HG03175 (cell line): Measurements from ENCODE around the gene EML5.

Experiments used
- ATAC-seq: cut with Tn5 transposase; IDR thresholded peaks from one replicate; pipeline ENCODE4 v1.9.1; 2021; ENCODE audit warnings: mild to moderate bottlenecking, moderate library complexity; ENCODE audit not compliant: unreplicated experiment

The EML5 gene

DNA sequence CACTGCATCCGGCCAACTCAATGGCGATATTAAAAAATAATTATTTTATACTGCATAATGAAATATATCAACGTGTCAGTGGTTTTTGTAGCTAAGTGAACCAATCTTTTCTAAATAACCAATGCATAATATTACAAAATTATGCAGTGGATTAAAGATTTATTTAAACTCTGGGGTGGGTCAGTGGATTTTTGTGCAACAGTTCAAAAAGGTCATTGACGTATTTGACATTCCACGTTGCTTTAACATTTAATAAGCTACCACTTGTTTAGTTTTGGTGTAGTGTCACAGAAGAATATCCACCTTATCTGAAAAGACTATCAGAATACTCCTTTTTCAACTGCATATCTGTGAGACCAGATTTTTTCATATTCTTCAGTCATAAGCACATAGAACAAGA lies 227.3 kb downstream of the EML5 start:
- no peak for ATAC-seq

- ATAC-seq = no peak
Measured at GRCh38 chr14:88563845-88564244, 228.9 kb downstream of the EML5 start.

- peak; percentile 95 for ATAC-seq
Measured at GRCh38 chr14:88562831-88563686, 229.7 kb downstream of the EML5 start, which contains the start of gene ZC3H14. ZC3H14 (plus strand) TSS chr14:88563037; CDS start chr14:88563134, 97 bp downstream.

DNA sequence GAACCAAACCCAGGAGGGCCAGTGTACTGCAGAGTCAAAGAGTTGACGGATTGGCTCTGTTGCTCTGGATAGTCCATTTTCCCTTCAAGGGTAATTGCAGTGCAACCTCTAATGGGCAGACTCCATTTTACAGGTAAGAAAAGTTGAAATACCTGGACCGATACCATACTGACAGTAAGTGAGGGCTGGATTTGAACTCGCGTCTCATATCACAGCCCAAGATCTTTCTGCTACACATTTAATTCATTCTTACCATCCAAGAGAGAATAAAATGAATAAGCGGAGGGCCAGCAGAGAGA lies 230.3 kb downstream of the EML5 start:
- ATAC-seq = no peak
